Smooth muscle cell (in vitro differentiated cells): ENCODE data around the gene LRRC1. TPM values are rescaled to one million over a fixed set of nuclear protein-coding genes. Genes with fewer than 3 reads are reported as not detected.
A peak's percentile ranks its signal among the peaks of the same experiment; 100 is the strongest.

Experiments
- DNase-seq: peaks from one replicate; lab custom pipeline; 2025; ENCODE audit not compliant: unreplicated experiment; lab: John Stamatoyannopoulos, UW
- H2AFZ ChIP-seq: fragments of 200-600 bp; sonication (generic); 2 replicates; pipeline ENCODE4 v1.6.0; 2016; ENCODE audit warnings: antibody characterized with exemption, low read depth, mild to moderate bottlenecking
- H3F3A ChIP-seq: fragments of 200-600 bp; sonication (generic); 2 replicates; pipeline ENCODE4 v1.6.0; 2017; ENCODE audit warnings: antibody characterized with exemption, low read depth
- H3K27ac ChIP-seq: fragments of 200-600 bp; sonication (generic); 2 replicates; pipeline ENCODE4 v1.5.1; 2016; ENCODE audit warnings: low read depth, mild to moderate bottlenecking
- H3K27me3 ChIP-seq: fragments of 200-600 bp; sonication (generic); 2 replicates; pipeline ENCODE4 v1.6.1; 2016; ENCODE audit warnings: low read depth, mild to moderate bottlenecking
- H3K36me3 ChIP-seq: fragments of 200-600 bp; sonication (generic); 2 replicates; pipeline ENCODE4 v1.5.1; 2016; ENCODE audit warnings: low read depth
- H3K4me1 ChIP-seq: fragments of 200-600 bp; sonication (generic); 2 replicates; pipeline ENCODE4 v1.5.1; 2016; ENCODE audit warnings: low read depth
- H3K4me2 ChIP-seq: fragments of 200-600 bp; sonication (generic); 2 replicates; pipeline ENCODE4 v1.6.0; 2016; ENCODE audit warnings: mild to moderate bottlenecking
- H3K4me3 ChIP-seq: fragments of 200-600 bp; sonication (generic); 2 replicates; pipeline ENCODE4 v1.5.1; 2016; ENCODE audit warnings: mild to moderate bottlenecking
- H3K79me2 ChIP-seq: fragments of 200-600 bp; sonication (generic); 2 replicates; pipeline ENCODE4 v1.6.0; 2016; ENCODE audit warnings: low read depth, mild to moderate bottlenecking
- H3K9ac ChIP-seq: fragments of 200-600 bp; sonication (generic); 2 replicates; pipeline ENCODE4 v1.6.0; 2016; ENCODE audit warnings: low read depth
- H3K9me3 ChIP-seq: fragments of 200-600 bp; sonication (generic); replicated peaks from 2 replicates; pipeline ENCODE4 v1.5.1; 2016; ENCODE audit warnings: low read depth
- H4K20me1 ChIP-seq: fragments of 200-600 bp; sonication (generic); 2 replicates; pipeline ENCODE4 v1.6.0; 2016; ENCODE audit warnings: low read depth
- CTCF ChIP-seq: fragments of 200-600 bp; sonication (generic); IDR thresholded peaks from 2 replicates; pipeline ENCODE4 v1.5.1; 2017; ENCODE audit warnings: borderline replicate concordance, mild to moderate bottlenecking, antibody characterized with exemption; ENCODE audit not compliant: insufficient read depth, poor library complexity, severe bottlenecking
- WGBS: methylation state at CpG from one replicate; pipeline ENCODE4 v1.1.7; 2016; ENCODE audit warnings: low lambda C conversion rate; 5-methylcytosine and 5-hydroxymethylcytosine counted together
- polyA plus RNA-seq: library from polyadenylated mRNA; unstranded; fragments of >200 nt; fragmentation: Nextera tagmentation; extraction: Ambion mirVana; gene quantifications from 2 replicates; pipeline ENCODE4 v1.2.1, GENCODE V29; 2016
- total RNA-seq: library from RNA; depleted of rRNA; stranded (reverse); fragments of >200 nt; gene quantifications from 2 replicates; pipeline ENCODE4 v1.2.3, GENCODE V29; 2014

LRRC1 gene
- total and polyA plus RNA-seq, 2 experiments from 2014 or later, result 11.8 to 19.9 TPM

GRCh38 chr6:53751417-53751816 is 43.4 kb upstream of the LRRC1 start:
- no peak for DNase-seq
- H3K9ac ChIP-seq, result no peak overlapping the region

GRCh38 chr6:53752440-53752839 is 42.4 kb upstream of the LRRC1 start:
- H3K4me3 ChIP-seq, result no peak overlapping the region
- no peak overlapping the region for H2AFZ ChIP-seq
- no peaks in the 10 kb centered on the region for H4K20me1 ChIP-seq
- H3F3A ChIP-seq, result no peaks in the 10 kb centered on the region
- no peak overlapping the region for H3K9ac ChIP-seq
- TF ChIP-seq CTCF, result no peak
- 95% methylated on average over 3 of the region's 3 CpGs for WGBS
- peak overlapping the region; percentile 32 for H3K27ac ChIP-seq
- H3K9me3 ChIP-seq, result no peaks in the 10 kb centered on the region
- DNase-seq, result no peak
- no peaks in the 10 kb centered on the region for H3K27me3 ChIP-seq
- H3K4me1 ChIP-seq, result no peaks in the 10 kb centered on the region
- H3K79me2 ChIP-seq, result no peaks in the 10 kb centered on the region
- no peak overlapping the region for H3K4me2 ChIP-seq
- H3K36me3 ChIP-seq, result no peaks in the 10 kb centered on the region

More at GRCh38 chr6:53751417-53751816, 43.4 kb upstream of the LRRC1 start:
- H3K36me3 ChIP-seq, result no peaks in the 10 kb centered on the region
- no peaks in the 10 kb centered on the region for H3K27me3 ChIP-seq
- no peaks in the 10 kb centered on the region for H3K4me1 ChIP-seq
- no peak overlapping the region for H2AFZ ChIP-seq
- H3K79me2 ChIP-seq, result no peaks in the 10 kb centered on the region
- TF ChIP-seq CTCF, result no peak
- H3K4me3 ChIP-seq, result no peak overlapping the region
- no peaks in the 10 kb centered on the region for H3K9me3 ChIP-seq
- H3F3A ChIP-seq, result no peaks in the 10 kb centered on the region
- no peak overlapping the region for H3K4me2 ChIP-seq
- H3K27ac ChIP-seq, result peak overlapping the region; percentile 30
- 45% methylated on average over 1 of the region's 1 CpG for WGBS
- H4K20me1 ChIP-seq, result no peaks in the 10 kb centered on the region

- Histone ChIP-seq H3K9ac (no peak overlapping the region), H3F3A (no peaks in the 10 kb centered on the region), H3K27ac (peak overlapping the region; percentile 32), H3K4me3 (no peak overlapping the region), H3K27me3 (no peaks in the 10 kb centered on the region), H3K36me3 (no peaks in the 10 kb centered on the region), H4K20me1 (no peaks in the 10 kb centered on the region), H2AFZ (no peak overlapping the region), H3K79me2 (no peaks in the 10 kb centered on the region), H3K9me3 (no peaks in the 10 kb centered on the region), H3K4me2 (no peak overlapping the region), H3K4me1 (no peaks in the 10 kb centered on the region)
- no peak for DNase-seq
- no peak for TF ChIP-seq CTCF
- 95% methylated on average over 4 of the region's 4 CpGs for WGBS
Observed at GRCh38 chr6:53752856-53753255, 41.9 kb upstream of the LRRC1 start.

- Histone ChIP-seq H4K20me1 (no peaks in the 10 kb centered on the region), H3K36me3 (no peaks in the 10 kb centered on the region), H3K4me2 (no peak overlapping the region), H3K4me3 (no peak overlapping the region), H3F3A (no peaks in the 10 kb centered on the region), H3K27me3 (no peaks in the 10 kb centered on the region), H2AFZ (no peak overlapping the region), H3K9me3 (no peaks in the 10 kb centered on the region), H3K27ac (no peak overlapping the region), H3K4me1 (no peaks in the 10 kb centered on the region), H3K9ac (no peak overlapping the region), H3K79me2 (no peaks in the 10 kb centered on the region)
- WGBS, result 95% methylated on average over 4 of the region's 4 CpGs
- DNase-seq, result no peak
- TF ChIP-seq CTCF, result no peak
Observed at GRCh38 chr6:53754330-53754729, 40.5 kb upstream of the LRRC1 start.
